Fibroblast of peridontal ligament (primary cell): ENCODE data around the gene SMAGP.
"Not testable (repeated sequence)": the region's sequence is repeated elsewhere in the genome, so short reads cannot be mapped to it uniquely, and the experiment has no call there.

Experiments used
- DNase-seq: peaks from one replicate; pipeline ENCODE4 v3.0.0-alpha.2; 2010; ENCODE audit errors: extremely low read depth

Gene SMAGP

DNA sequence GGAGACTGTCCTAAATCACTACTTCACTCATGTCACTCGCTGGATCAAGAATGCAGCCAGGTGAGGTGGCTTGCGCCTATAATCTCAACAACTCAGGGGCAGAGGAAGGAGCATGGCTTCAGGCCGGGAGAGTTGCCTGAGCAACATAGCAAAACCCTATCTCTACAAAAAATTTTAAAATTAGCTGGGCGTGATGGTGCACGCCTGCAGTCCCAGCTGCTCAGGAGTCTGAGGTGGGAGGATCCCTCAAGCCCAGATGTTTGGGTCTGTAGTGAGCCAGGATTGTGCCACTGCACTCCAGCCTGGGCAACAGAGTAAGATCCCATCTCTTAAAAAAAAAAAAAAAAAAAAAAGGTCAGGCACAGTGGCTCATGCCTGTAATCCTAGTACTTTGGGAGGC lies 5.9 kb downstream of the SMAGP start:
- DNase-seq = no peak

DNA sequence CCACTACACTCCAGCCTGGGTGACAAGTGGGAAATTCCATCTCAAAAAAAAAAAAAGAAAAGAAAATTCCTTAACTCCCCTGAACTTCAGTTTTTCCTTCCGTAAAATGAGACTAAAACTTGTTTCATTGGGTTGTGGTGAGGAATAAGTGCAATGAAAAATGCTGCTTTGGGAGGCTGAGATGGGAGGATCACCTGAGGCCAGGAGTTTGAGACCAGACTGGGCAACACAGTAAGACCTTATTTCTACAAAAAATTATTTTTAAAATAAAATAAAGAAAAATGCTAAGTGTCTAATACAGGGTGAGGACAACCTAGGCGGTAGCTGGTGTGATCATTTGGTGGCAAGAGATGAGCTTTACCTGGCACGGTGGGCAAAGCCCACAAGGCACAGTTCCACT lies 6.9 kb downstream of the SMAGP start:
- DNase-seq = no peak

DNA sequence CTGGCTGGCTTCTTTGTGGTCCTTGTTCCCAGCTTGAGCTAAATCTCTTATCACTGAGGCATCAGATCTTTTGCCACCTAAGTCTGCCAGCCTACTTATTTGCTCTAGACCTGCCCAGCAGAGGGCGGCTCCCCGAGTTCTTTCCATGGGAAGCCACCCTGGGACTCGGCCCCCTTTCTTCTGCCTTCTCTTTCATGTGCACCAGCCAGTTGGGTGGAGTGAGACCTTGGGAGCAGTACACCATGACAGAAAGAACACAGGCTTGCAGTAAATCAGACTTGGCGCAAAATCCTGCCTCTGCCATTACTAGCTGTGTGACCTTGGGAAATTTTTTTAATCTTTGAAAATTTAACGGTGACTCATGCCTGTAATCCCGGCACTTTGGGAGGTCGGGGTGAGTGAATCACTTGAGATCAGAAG lies 7.4 kb downstream of the SMAGP start:
- peak; percentile 65 for DNase-seq

DNA sequence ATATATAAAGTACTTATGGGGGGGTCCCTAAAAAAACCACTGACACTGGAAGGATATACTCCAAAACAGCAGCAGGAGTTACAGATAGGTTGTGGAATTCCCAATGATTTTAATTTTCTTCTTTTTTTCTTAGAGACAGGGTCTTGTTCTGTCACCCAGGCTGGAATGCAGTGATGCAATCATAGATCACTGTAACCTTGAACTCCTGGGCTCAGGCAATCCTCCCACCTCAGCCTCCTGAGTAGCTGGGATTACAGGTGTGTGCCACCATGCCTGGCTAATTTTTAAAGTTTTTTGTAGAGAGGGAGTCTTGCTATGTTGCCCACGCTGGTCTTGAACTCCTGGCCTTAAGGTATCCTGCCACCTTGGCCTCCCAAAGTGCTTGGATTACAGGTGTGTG lies 10.6 kb downstream of the SMAGP start:
- not testable (repeated sequence) for DNase-seq

DNA sequence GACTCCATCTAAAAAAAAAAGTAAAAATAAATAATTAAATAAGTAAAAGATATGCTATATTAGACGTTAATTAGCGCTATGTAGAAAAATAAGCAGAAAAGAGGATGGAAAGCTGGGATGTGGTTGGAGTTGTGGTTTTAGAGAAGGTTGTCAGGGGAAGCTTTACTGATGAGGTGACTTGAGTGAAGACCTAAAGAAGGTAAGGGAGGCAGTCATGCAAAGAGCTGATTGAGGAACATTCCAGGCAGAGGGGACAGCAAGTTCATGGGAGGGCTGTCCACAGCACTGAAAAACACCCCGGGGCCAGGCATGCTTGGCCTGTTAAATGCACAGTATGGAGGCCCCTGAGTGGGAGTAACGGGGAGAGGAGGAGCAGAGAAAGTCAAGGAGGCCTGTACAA lies 15.7 kb downstream of the SMAGP start:
- DNase-seq = no peak

DNA sequence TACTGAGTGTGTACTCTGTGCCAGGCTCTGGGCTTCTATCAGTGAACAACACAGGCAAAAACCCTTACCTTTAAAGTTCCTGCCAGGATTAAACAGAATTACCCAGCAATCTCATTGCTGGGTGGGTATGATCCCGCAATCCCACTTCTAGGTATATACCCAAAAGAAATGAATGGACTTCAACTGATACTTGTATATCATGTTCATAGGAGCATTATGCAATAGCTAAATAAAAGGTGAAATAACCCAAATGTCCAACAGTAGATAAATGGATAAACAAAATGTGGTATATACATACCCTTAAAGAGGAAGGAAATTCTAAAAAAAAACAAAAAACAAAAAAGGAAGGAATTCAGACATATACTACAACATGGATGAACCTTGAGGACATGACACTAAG lies 16.9 kb downstream of the SMAGP start:
- no peak for DNase-seq

DNA sequence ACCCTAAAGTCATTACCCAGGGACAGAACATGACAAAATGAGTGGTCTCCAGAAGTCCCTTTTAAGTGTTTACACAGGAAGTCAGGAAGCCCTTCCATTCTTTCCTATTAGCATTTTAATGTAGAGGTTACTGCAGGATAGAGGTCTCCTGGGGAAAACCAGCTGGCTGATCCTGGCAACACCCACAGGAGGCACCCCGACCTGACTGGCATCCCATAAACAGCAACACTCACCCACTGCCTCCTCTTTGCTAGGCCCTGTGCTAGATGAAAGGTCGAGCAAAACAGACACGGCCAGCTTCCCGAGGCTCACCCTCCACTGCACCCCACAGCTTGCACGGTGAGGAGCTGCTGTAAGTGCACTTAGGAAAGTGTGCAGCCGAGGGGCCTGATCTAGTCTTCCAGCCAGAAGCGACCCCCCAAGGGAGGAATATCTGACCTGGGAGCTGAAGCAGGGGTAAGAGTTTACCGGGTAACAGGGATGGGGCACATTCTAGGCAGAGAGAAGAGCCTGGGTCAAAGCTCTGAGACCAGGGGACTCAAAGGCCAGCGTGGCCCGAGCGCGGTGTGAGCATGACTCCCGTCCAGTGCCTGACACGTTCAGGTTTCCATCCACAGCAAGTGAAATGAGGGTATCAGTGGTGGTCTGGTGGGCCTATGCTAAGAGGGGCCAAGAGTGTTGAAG lies 22.6 kb downstream of the SMAGP start:
- DNase-seq = no peak

DNA sequence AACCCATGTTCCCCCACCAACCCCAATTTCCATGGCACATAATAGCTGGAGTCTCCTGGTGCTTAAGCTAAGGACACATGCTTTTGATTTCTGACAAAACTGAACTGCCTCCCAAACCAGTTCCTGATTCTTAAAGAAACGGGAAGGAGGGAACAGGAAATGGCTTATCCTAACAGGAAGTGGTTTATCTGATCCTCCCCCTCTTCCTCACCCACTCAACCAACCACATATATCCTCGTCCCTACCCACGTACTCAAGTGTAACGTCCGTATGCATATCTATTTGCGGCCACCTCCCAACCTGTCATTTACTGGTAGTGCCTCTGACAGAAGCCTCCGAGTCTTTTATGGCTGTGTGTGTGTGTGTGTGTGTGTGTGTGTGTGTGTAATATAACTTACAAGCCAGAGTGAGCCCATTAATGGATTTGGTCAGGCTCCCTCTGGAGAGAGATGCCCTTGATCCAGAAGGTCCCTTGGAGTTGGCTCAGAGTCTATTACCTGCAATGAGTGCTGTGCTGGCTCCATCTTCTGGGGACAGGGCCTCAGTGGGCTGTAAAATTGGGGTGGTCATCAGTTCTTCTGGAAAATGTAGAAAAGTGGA lies 23.9 kb downstream of the SMAGP start:
- peak; percentile 64 for DNase-seq

DNA sequence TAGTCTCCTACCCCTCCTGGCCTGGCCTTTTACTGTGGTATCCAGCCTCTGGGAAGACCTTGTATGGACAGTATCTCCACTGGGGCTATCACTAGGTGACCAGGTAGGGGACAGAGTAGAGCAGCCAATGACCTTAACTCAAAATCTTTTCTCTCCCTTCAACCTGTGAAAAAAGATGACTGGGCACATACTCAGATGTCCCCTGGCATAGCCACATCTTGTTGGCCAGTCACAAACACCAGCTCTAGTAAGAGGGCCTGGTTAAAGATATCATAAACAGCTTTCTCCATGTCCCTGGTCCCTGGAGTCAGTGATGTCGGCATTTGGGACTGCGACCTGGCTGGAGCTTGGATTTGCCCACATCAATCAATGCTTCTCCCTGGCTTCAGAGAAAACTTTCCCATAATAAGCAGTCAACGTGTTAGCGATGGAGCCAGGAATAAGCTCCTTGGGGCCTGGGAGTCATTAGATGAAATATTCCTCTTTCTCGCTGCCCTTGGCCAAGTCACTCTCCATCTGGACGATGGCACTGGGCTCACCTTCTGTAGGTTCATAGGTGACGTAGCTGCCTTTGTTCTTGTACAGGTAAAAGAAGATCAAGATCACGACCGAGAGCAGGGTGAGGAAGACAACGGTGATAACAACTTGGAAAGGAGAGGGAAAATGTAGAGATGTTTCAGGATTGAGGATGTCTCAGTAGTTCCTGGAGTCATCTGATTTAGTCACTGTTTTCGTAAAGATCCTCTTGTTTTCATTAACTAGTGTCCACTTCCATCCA lies 24.6 kb downstream of the SMAGP start:
- no peak for DNase-seq

DNA sequence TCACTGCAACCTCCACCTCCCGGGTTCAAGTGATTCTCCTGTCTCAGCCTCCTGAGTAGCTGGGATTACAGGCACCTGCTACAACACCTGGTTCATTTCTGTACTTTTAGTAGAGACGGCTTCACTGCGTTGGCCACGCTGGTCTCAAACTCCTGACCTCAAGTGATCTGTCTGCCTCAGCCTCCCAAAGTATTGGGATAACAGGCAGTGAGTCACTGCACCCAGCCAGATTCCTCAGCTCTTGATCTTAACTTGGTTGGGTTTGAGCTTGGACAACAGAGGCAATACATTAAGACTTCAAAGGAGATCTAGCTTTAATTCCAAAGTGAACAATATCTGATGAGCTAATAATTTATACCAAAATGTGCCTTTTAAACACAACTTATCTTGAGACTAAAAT lies 25.9 kb downstream of the SMAGP start:
- DNase-seq = peak; percentile 18

DNA sequence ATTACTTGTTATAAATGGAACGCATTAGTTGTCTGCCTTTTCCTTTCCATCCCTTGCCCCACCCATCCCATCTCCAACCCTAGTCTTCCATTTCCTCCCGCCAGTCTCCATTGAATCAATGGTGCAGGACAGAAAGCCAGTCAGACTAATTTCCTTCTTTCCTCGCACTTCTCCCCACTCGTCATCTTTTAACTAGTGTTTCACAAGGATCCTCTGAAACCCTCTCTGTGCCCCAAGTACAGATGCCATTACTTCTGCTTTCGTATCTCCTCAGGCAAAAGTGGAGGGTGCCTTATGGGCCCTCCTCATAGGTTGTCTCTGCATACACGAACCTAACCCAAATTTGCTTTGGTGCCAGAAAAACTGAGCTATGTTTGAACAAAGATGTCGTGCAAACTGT lies 27.3 kb downstream of the SMAGP start:
- no peak for DNase-seq

DNA sequence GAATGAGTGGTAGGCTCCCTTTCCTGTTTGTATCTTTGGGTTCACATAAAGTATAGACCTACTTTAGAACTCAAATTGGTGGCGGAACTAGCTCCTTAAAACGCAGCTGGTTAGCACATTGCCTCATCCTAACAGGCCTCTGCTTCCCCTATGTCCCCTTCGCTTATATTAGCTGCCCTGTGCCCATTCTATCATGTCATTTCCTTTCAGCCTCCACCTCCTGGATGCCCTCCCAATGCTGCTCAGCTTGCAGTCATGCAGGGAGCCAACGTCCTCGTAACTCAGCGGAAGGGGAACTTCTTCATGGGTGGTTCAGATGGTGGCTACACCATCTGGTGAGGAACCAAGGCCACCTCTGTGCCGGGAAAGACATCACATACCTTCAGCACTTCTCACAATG lies 28.1 kb downstream of the SMAGP start:
- no peak for DNase-seq

DNA sequence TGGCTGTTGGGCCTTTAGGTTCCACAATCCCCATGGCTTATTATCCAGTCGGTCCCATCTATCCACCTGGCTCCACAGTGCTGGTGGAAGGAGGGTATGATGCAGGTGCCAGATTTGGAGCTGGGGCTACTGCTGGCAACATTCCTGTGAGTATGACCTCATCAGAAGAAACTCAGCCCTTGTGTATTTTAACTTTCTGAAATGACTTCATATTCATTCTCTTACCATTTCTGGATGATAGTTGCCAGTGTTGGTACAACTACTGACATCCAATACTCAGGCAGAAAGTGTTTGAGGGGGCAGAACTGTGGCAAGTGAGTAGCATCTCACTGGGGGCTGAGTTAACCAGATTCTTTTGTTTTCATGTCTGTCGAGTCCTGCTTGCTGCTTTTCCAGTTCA lies 29.2 kb downstream of the SMAGP start:
- peak; percentile 68 for DNase-seq

DNA sequence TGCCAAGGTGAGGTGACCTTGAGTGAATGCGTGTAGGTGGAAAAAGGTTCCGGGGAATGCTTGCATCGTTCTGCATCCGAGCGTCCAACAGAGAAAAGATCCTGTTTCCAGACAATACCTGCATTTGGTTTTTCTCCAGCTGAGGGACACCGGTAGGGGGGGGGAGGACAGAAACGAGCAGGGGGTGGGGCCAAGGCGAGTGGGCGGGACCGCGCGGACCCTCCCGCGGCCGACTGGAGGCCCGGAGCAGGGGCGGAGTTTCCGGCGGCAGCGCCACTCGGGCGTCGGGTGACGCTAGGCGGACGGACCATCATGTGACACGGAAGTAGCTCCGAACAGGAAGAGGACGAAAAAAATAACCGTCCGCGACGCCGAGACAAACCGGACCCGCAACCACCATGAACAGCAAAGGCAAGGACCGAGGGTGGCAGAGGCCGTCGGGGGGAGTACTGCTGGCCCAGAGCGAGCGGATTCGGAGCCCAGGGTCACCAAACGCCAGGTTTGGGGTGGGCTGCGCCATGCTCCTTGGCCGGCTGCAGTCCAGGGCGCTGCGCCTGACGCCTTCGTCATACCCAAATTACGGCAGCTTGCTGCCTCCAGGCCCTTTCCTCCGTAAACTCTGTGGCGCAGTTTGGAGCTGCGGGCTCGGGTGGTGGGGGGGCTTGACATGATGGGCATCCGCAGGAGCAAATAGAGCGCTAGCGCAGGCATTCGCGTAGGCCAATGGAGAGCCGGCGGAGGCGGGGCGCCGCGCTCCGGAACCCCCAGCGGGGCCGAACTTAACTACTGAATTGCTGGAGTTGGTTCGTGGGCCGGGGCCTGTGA lies 31.5 kb downstream of the SMAGP start, which contains the start of gene DAZAP2:
Gene DAZAP2 (plus strand): TSS at position 317 of the 825 bp plus-strand sequence. CDS start 82 bp downstream, at position 399.
- peak; percentile 93 for DNase-seq

DNA sequence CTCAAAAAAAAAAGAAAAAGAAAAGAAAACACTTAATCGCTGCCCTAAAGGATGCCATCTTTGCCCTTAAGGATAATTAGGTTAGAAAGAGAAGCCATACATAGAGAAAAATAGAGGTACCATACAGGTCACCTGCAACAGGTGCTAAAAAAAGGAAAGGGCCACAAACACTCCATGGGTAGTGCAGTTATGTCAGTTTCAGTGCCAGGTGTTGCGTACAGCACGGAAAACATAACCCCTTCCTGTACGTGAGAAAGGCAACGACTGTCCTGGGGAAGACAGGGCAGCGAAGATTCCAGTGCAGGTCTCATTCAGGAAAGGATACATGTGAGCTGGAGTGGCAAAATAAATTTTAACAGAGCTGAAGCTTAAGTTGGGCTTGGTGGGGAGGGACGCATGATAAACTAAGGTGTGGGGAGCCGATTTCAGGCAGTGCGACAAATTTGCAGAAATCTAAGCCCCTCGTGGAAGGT lies 32.1 kb downstream of the SMAGP start:
- no peak for DNase-seq

DNA sequence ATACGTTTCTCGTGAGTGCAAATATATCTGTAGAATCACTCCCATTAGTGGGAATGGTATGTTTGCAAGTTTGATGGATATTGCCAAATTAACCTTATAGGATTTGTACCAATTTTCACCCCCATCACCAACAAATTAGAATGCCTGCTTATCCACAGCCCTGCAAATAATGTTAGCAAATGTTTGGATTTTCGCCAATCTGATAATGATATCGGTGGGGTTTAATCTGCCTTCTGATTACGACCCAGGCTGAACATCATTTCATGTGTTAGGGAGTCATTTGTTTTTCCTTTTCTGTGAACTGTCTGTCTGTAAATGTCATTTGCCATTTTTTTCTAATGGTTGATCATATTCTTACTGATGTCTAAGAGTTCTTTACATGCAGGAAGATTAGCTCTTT lies 35.7 kb downstream of the SMAGP start:
- no peak for DNase-seq

DNA sequence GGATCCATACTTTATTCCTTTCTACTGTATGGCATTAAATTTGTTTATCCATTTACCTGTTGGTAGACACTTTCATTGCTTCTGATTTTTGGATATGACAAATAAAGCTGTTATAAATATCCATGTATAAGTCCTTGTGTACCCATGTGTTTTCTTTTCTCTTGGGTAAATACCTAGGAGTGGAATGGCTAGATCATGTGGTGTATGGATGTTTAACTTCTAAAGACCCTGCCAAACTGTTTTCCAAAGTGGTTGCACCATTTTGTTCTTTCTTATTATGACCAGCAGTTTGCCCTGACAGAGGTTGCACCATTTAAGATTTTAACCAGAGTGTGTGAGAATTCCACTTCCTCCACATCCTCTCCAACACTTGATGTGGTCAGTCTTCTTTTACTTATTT lies 37.6 kb downstream of the SMAGP start:
- no peak for DNase-seq

DNA sequence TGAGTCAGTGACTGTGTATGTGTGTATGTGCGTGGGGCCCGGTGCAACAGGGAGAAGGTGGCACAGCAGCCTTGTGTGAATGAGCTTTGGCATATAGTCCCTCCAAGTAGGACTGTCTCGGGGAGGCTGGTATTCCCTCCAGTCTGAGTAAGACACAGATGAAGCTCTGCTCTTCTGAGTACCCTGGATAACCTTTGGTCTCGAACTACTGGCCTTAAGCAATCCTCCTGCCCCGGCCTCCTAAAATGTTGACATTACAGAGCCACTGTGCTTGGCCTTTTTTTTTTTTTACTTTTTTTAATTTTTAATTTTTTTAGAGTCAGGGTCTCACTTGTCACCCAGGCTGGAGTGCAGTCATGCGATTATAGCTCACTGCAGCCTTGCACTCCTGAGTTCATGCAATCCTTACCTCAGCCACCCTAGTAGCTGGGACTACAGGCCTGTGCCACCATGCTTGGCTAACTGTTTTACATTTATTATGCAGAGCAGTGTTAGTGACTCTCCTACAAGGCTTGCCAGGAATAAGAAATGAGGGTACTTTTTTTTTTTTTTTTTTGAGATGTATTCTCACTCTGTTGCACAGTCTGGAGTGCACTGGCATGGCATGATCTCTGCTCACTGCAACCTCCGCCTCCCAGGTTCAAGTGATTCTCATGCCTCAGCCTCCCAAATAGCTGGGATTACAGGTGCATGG lies 41.0 kb downstream of the SMAGP start:
- no peak for DNase-seq

DNA sequence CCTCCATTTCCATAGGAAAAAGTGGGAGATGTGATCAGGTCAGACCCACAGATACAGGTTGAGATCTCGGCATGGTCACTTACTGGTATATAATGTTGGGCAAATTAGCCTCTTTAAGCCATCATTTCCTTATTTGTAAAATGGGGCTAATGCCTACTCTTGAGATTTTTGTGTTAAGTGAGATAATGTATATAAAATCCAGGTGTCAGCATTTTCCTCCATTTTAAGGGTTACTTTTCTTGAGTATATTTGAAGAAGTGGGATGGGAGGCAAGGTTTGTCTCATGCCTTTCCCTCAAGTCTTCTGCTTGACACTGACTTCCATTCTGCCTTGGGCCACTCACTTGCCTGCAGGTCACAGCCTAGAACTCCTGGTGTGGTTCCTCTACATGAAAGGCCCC lies 42.3 kb downstream of the SMAGP start:
- DNase-seq = no peak

DNA sequence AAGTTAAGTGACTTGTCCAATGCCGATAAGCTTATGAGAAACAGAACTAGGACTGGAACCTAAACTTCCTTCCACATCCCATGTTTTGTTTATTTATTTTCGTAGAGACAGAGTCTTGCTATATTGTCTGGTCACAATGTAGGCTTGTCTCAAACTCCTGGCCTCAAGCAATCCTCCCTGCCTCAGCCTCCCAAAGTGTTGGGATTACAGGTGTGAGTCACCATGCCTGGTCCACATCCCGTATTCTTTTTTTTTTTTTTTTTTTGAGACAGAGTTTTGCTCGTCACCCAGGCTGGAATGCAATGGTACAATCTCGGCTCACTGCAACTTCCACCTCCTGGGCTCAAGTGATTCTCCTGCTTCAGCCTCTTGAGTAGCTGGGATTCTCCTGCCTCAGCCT lies 43.1 kb downstream of the SMAGP start:
- DNase-seq = not testable (repeated sequence)

DNA sequence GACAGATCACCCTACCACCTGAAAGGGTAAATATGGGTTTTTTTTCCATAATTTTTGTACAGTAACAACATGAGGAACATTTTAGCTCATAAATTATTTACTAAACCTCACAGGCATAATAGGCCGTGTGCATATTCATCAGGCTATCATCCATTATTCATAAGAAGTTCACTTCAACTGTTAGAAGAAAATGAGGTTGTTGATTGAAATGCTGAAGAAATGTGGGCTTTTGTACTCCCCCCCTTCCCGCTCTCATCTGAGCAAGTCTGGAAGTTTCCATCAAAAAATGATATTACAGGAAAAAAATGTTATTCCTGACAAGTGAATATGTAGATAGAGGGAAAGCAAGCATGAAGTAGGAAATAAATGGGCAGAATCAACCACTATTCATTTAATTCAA lies 44.4 kb downstream of the SMAGP start:
- DNase-seq = no peak
